CD4-positive, alpha-beta T cell (primary cell): ENCODE results near the gene NPLOC4. TPM values are rescaled to one million over a fixed set of nuclear protein-coding genes. Genes with fewer than 3 reads are reported as not detected.
A peak's percentile ranks its signal among the peaks of the same experiment; 100 is the strongest.

Experiments
- ATAC-seq: fragments of 200-7000 bp; cut with Tn5 transposase; one replicate; pipeline ENCODE4 v1.10.0; 2022; ENCODE audit warnings: mild to moderate bottlenecking; ENCODE audit not compliant: poor library complexity
- CTCF ChIA-PET: fragments of 350-600 bp; sonication (Branson Sonifier 250); formaldehyde crosslinking; loops from one replicate; lab custom pipeline; 2021; ENCODE audit warnings: antibody characterized with exemption, inconsistent platforms; lab: Charles Lee
- POLR2A ChIA-PET: fragments of 350-600 bp; sonication (Branson Sonifier 250); formaldehyde crosslinking; loops from one replicate; lab custom pipeline; 2021; ENCODE audit warnings: antibody characterized with exemption, inconsistent platforms; lab: Charles Lee
- DNase-seq, 14 experiments: peaks; one replicate each; pipeline ENCODE4 v3.0.0-alpha.2; 2013 to 2020; ENCODE audit warnings: mixed read lengths in 2 of 14
- H3K27ac ChIP-seq, 2 donors: one replicate each; pipeline versions ENCODE4 v1.5.1 to v1.7.0; 2013; ENCODE audit warnings: low read length in 2 of 2, low read depth in 1 of 2, mild to moderate bottlenecking in 1 of 2
- H3K27me3 ChIP-seq, 2 experiments: 1 replicate in 1 of 2; 2 replicates in 1 of 2; pipeline versions ENCODE4 v1.6.1 to v1.7.0; 2013; ENCODE audit warnings: low read length in 2 of 2, control low read depth in 1 of 2, mild to moderate bottlenecking in 1 of 2, moderate library complexity in 1 of 2; ENCODE audit not compliant: insufficient read depth in 2 of 2, control insufficient read depth in 1 of 2
- H3K36me3 ChIP-seq: one replicate; pipeline ENCODE4 v1.6.1; 2013; ENCODE audit warnings: low read length, control low read depth; ENCODE audit not compliant: insufficient read depth
- H3K4me1 ChIP-seq: one replicate; pipeline ENCODE4 v1.6.1; 2013; ENCODE audit warnings: low read length, control low read depth; ENCODE audit not compliant: insufficient read depth
- H3K4me3 ChIP-seq: one replicate; pipeline ENCODE4 v1.5.1; 2013; ENCODE audit warnings: mild to moderate bottlenecking, low read length, moderate library complexity
- H3K9me3 ChIP-seq, 2 experiments: 1 replicate in 1 of 2; 2 replicates in 1 of 2; pipeline versions ENCODE4 v1.6.1 to v1.7.0; 2013; ENCODE audit warnings: low read length in 2 of 2, mild to moderate bottlenecking in 2 of 2, control low read depth in 1 of 2, moderate library complexity in 1 of 2; ENCODE audit not compliant: control insufficient read depth in 1 of 2, insufficient read depth in 1 of 2
- H3K27ac Mint-ChIP-seq: one replicate; pipeline ENCODE4 v1.8.0; 2020; ENCODE audit warnings: mixed read lengths
- H3K27me3 Mint-ChIP-seq: one replicate; pipeline ENCODE4 v1.8.0; 2021; ENCODE audit warnings: mixed read lengths
- H3K36me3 Mint-ChIP-seq: one replicate; pipeline ENCODE4 v1.8.0; 2021; ENCODE audit warnings: low read depth, mixed read lengths
- H3K4me1 Mint-ChIP-seq: one replicate; pipeline ENCODE4 v1.8.0; 2021; ENCODE audit warnings: low read depth, mixed read lengths
- H3K4me3 Mint-ChIP-seq: one replicate; pipeline ENCODE4 v1.8.0; 2020; ENCODE audit warnings: mild to moderate bottlenecking, mixed read lengths
- H3K9me3 Mint-ChIP-seq: one replicate; pipeline ENCODE4 v1.8.0; 2020; ENCODE audit warnings: mixed read lengths
- intact Hi-C, 2 experiments: fragments of 100-400 bp; cut with DNase I in 1 of 2; cut with micrococcal nuclease in 1 of 2; formaldehyde crosslinking; loops; one replicate each; pipeline versions ENCODE4 v1.15.1 to v1.9.0; 2023 to 2025; cut with DNase I, micrococcal nuclease
- total RNA-seq, 174 experiments: library from RNA in 2 of 174; stranded (reverse) in 2 of 174; gene quantifications; one replicate each; pipeline ENCODE4 v1.2.3 and lab custom pipeline; 2021 to 2026
- TF ChIP-seq, protein P1 (sequence below): fragments of 200-600 bp; IDR thresholded peaks from one replicate; pipeline ENCODE4 v1.8.0; 2022; ENCODE audit warnings: antibody characterized with exemption, mild to moderate bottlenecking

The NPLOC4 gene
- total RNA-seq, 2 experiments from 2014 or later = 61.0 to 62.4 TPM

DNA sequence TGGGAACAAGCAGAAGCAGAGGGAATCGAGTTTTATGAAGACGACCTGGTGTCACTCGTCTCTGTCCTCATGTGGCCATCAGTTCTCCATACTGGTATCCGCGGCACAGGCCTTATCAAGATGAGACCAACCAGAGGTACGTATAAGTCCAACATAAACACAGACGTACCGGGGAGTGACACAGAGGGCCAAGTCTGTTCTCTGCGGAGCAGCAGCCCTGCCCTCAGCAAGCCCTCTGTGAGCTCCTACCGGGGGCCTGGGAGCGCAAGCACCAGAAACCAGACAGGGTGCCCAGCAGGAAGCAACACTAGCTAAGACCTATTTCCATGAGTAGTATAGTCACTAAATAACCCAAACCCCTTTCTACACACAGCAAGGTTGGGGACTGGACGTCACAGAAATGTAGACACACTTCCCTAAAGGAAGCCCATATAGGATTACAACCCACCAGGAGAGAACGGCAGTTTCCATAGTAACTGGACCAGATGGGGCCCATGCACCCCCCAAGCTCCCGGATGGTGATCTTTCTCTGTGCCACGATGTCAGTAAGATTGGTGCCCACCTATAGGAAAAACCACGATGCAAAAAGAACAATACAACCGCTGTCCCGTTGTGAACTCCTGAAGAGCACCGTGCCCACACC is 45.8 kb upstream of the NPLOC4 start:
- H3K9me3 ChIP-seq = no peaks in the 10 kb centered on the region
- ATAC-seq = no peak
- no peaks in the 10 kb centered on the region for H3K27me3 Mint-ChIP-seq
- peaks cover 24% of the 10 kb centered on the region for H3K4me1 Mint-ChIP-seq
- peaks cover 49% of the 10 kb centered on the region for H3K4me1 ChIP-seq
- DNase-seq = no peak
- no peak overlapping the region for H3K27ac ChIP-seq
- peak overlapping the region; percentile 81 for H3K27ac Mint-ChIP-seq
- peaks cover 25% of the 10 kb centered on the region for H3K36me3 ChIP-seq
- TF ChIP-seq, protein P1, sequence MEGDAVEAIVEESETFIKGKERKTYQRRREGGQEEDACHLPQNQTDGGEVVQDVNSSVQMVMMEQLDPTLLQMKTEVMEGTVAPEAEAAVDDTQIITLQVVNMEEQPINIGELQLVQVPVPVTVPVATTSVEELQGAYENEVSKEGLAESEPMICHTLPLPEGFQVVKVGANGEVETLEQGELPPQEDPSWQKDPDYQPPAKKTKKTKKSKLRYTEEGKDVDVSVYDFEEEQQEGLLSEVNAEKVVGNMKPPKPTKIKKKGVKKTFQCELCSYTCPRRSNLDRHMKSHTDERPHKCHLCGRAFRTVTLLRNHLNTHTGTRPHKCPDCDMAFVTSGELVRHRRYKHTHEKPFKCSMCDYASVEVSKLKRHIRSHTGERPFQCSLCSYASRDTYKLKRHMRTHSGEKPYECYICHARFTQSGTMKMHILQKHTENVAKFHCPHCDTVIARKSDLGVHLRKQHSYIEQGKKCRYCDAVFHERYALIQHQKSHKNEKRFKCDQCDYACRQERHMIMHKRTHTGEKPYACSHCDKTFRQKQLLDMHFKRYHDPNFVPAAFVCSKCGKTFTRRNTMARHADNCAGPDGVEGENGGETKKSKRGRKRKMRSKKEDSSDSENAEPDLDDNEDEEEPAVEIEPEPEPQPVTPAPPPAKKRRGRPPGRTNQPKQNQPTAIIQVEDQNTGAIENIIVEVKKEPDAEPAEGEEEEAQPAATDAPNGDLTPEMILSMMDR = no peak
- intact Hi-C loops = loop anchor here (1.0 to 5.0 kb wide), 4 partner anchors 16 to 180 kb away; partner anchors contain the start of genes CCDC137 (in 1 of the 2), NPLOC4 (in 1 of the 2), OXLD1 (in 1 of the 2) and P4HB (in 1 of the 2)
- H3K4me3 Mint-ChIP-seq = peak overlapping the region; percentile 100
- no peaks in the 10 kb centered on the region for H3K27me3 ChIP-seq
- POLR2A ChIA-PET = interaction anchor here (0.9 to 2.8 kb wide), 11 partner anchors 8 to 178 kb away, joined by 3 to 25 read pairs (median 7); partner anchors contain the start of genes CCDC137, FAAP100, MCRIP1 and NPLOC4
- peak overlapping the region; percentile 98 for H3K4me3 ChIP-seq
- H3K36me3 Mint-ChIP-seq = peaks cover 39% of the 10 kb centered on the region
- CTCF ChIA-PET = no interaction called here
- no peaks in the 10 kb centered on the region for H3K9me3 Mint-ChIP-seq

DNA sequence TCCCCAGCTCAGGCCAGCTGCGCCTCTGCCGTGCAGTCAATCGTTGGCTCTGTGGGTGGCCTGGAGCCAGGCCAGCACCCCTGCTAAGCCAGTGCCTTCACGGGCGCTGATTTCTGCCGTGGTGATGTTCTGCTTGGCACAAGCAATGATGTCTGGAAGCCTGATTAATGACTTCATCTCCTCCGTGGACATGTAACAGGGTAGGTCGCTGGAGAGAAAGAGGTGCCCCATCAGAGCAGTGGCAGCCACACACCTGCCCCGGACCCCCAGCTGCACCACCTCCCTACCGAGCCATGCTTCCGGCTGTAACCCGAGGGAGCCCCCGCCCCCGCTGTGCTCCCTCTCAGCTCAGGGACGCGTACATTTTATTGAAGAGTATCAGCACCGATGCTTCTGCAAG is 44.8 kb upstream of the NPLOC4 start:
- Histone ChIP-seq H3K36me3 (peaks cover 14% of the 10 kb centered on the region), H3K27ac (no peak overlapping the region), H3K27me3 (no peaks in the 10 kb centered on the region), H3K9me3 (no peaks in the 10 kb centered on the region), H3K4me1 (peaks cover 40% of the 10 kb centered on the region), H3K4me3 (no peak overlapping the region)
- POLR2A ChIA-PET = interaction anchor here (2.5 kb wide), 1 partner anchor 16 kb away, joined by 25 read pairs; the partner anchor contains the start of genes CCDC137 and OXLD1
- TF ChIP-seq, protein P1 = no peak
- Mint-ChIP-seq H3K36me3 (peaks cover 30% of the 10 kb centered on the region), H3K27ac (no peak overlapping the region), H3K27me3 (no peaks in the 10 kb centered on the region), H3K9me3 (no peaks in the 10 kb centered on the region), H3K4me3 (peak overlapping the region; percentile 20), H3K4me1 (peaks cover 20% of the 10 kb centered on the region)
- intact Hi-C loops = loop anchor here (5.0 kb wide), 2 partner anchors 176 to 181 kb away; partner anchors contain the start of gene P4HB (in 1 of the 2)
- CTCF ChIA-PET = no interaction called here
- no peak for ATAC-seq
- DNase-seq = no peak

- Mint-ChIP-seq H3K4me1 (peaks cover 26% of the 10 kb centered on the region), H3K27me3 (no peaks in the 10 kb centered on the region), H3K9me3 (no peaks in the 10 kb centered on the region), H3K36me3 (peaks cover 17% of the 10 kb centered on the region), H3K27ac (no peak overlapping the region), H3K4me3 (peak overlapping the region; percentile 60)
- DNase-seq = no peak
- Histone ChIP-seq H3K27me3 (no peaks in the 10 kb centered on the region), H3K27ac (no peak overlapping the region), H3K36me3 (peaks cover under 1% of the 10 kb centered on the region), H3K9me3 (no peaks in the 10 kb centered on the region), H3K4me3 (no peak overlapping the region), H3K4me1 (peaks cover 27% of the 10 kb centered on the region)
- ChIA-PET CTCF (interaction anchor here (1.1 kb wide), 1 partner anchor 23 kb away, joined by 3 read pairs; the partner anchor contains the start of gene MRPL12), POLR2A (no interaction called here)
- TF ChIP-seq, protein P1 = no peak
- no peak for ATAC-seq
- intact Hi-C loops = loop anchor here (5.0 kb wide), 2 partner anchors 177 to 182 kb away; partner anchors contain the start of gene P4HB (in 1 of the 2)
Observed at GRCh38 chr17:81680150-81680549, 43.2 kb upstream of the NPLOC4 start.
